OCI-LY7 (cell line): ENCODE data around the gene GMEB2. TPM values are rescaled to one million over a fixed set of nuclear protein-coding genes. Genes with fewer than 3 reads are reported as not detected.

Source experiments
- BruUV-seq: library from RNA; stranded (reverse); fragments of 400-500 nt; replicated peaks from 2 replicates; lab custom pipeline; 2021; lab: Mats Ljungman, UMichigan
- CTCF ChIA-PET: fragments of 300-600 bp; sonication (Branson Sonifier 250); formaldehyde crosslinking; loops from one replicate; lab custom pipeline; 2022; ENCODE audit warnings: antibody characterized with exemption; ENCODE audit not compliant: unreplicated experiment; lab: Charles Lee
- POLR2A ChIA-PET: fragments of 300-600 bp; sonication (Branson Sonifier 250); formaldehyde crosslinking; loops from one replicate; lab custom pipeline; 2022; ENCODE audit warnings: antibody characterized with exemption; lab: Charles Lee
- DNase-seq: peaks from one replicate; pipeline ENCODE4 v3.0.0-alpha.2; 2015; ENCODE audit warnings: low spot score
- H2AFZ ChIP-seq: fragments of 200-600 bp; sonication (generic), shearing (Covaris generic); 2 replicates; pipeline ENCODE4 v1.6.1; 2014; ENCODE audit warnings: mild to moderate bottlenecking, antibody characterized with exemption, low read length, moderate library complexity
- H3K27ac ChIP-seq: fragments of 200-600 bp; sonication (generic); 2 replicates; pipeline ENCODE4 v1.5.1; 2014; ENCODE audit warnings: mixed run types, low read depth, mild to moderate bottlenecking, moderate library complexity, low read length, inconsistent platforms; ENCODE audit not compliant: poor library complexity, severe bottlenecking
- H3K36me3 ChIP-seq: fragments of 200-600 bp; sonication (generic); 2 replicates; pipeline ENCODE4 v1.6.1; 2014; ENCODE audit warnings: mild to moderate bottlenecking, antibody characterized with exemption, low read length, moderate library complexity, mixed read lengths; ENCODE audit not compliant: insufficient read depth
- H3K4me1 ChIP-seq: fragments of 200-600 bp; sonication (generic); 2 replicates; pipeline ENCODE4 v1.5.1; 2014; ENCODE audit warnings: mild to moderate bottlenecking, low read length; ENCODE audit not compliant: insufficient read depth, poor library complexity, severe bottlenecking
- H3K4me2 ChIP-seq: fragments of 200-600 bp; sonication (generic); 2 replicates; pipeline ENCODE4 v1.6.1; 2014; ENCODE audit warnings: mild to moderate bottlenecking, low read length
- H3K4me3 ChIP-seq: fragments of 200-600 bp; sonication (generic); 2 replicates; pipeline ENCODE4 v1.5.1; 2014; ENCODE audit warnings: mild to moderate bottlenecking, low read depth, low read length; ENCODE audit not compliant: poor library complexity, severe bottlenecking
- H3K79me2 ChIP-seq: fragments of 200-600 bp; sonication (generic); 2 replicates; pipeline ENCODE4 v1.6.1; 2016; ENCODE audit warnings: low read depth, mild to moderate bottlenecking, low read length, moderate library complexity, mixed read lengths; ENCODE audit not compliant: insufficient read depth
- H3K9me2 ChIP-seq: fragments of 200-600 bp; sonication (generic); 2 replicates; pipeline ENCODE4 v1.6.1; 2016; ENCODE audit warnings: mild to moderate bottlenecking, low read length, mixed read lengths; ENCODE audit not compliant: insufficient read depth
- H3K9me3 ChIP-seq: fragments of 200-600 bp; sonication (generic); 2 replicates; pipeline ENCODE4 v1.6.1; 2014; ENCODE audit warnings: mild to moderate bottlenecking, mixed run types, low read length, mixed read lengths
- H4K20me1 ChIP-seq: fragments of 200-600 bp; sonication (generic); 2 replicates; pipeline ENCODE4 v1.6.1; 2014; ENCODE audit warnings: mild to moderate bottlenecking, antibody characterized with exemption, low read length, moderate library complexity, mixed read lengths; ENCODE audit not compliant: insufficient read depth
- CTCF ChIP-seq: fragments of 200-600 bp; sonication (generic); conservative IDR thresholded peaks from 2 replicates; pipeline ENCODE4 v1.5.1; 2014; ENCODE audit warnings: mild to moderate bottlenecking, antibody characterized with exemption, low read length, moderate library complexity, mixed read lengths
- EZH2phosphoT487 ChIP-seq: fragments of 200-600 bp; sonication (generic); IDR thresholded peaks from 2 replicates; pipeline ENCODE4 v1.6.1; 2018; ENCODE audit warnings: low read depth, borderline replicate concordance, mild to moderate bottlenecking, mixed run types, antibody characterized with exemption, low read length, moderate library complexity, mixed read lengths
- intact Hi-C: fragments of 100-400 bp; cut with micrococcal nuclease; formaldehyde crosslinking; loops from one replicate; pipeline ENCODE4 v1.10.0; 2022; ENCODE audit not compliant: unreplicated experiment
- total RNA-seq, 2 experiments: library from RNA; depleted of rRNA in 1 of 2; stranded (reverse); fragments of >200 nt in 1 of 2; shearing (Covaris generic) in 1 of 2; gene quantifications; 2 replicates each; pipeline ENCODE4 v1.2.3, GENCODE V29; 2014 to 2022

Gene GMEB2
- total RNA-seq, 2 experiments from 2014 or later, result 15.6 TPM

- no peaks in the 10 kb centered on the region for H3K79me2 ChIP-seq
- intact Hi-C loops, result no loop called here
- H3K36me3 ChIP-seq, result peaks cover 33% of the 10 kb centered on the region
- POLR2A ChIA-PET, result no interaction called here
- no peak overlapping the region for H3K4me2 ChIP-seq
- H3K27ac ChIP-seq, result no peak overlapping the region
- TF ChIP-seq CTCF, result no peak
- no peak for TF ChIP-seq EZH2phosphoT487
- H3K9me2 ChIP-seq, result no peaks in the 10 kb centered on the region
- no peak overlapping the region for H3K4me3 ChIP-seq
- H2AFZ ChIP-seq, result no peak overlapping the region
- H3K4me1 ChIP-seq, result no peaks in the 10 kb centered on the region
- no peaks in the 10 kb centered on the region for H4K20me1 ChIP-seq
- no peak for DNase-seq
- no peaks in the 10 kb centered on the region for H3K9me3 ChIP-seq
- CTCF ChIA-PET, result no interaction called here
- no TSS peak for BruUV-seq
Measured at GRCh38 chr20:63597651-63598478, 29.0 kb downstream of the GMEB2 start.

- Histone ChIP-seq H3K79me2 (no peaks in the 10 kb centered on the region), H2AFZ (no peak overlapping the region), H3K4me2 (no peak overlapping the region), H3K4me3 (no peak overlapping the region), H3K9me3 (no peaks in the 10 kb centered on the region), H3K9me2 (no peaks in the 10 kb centered on the region), H3K4me1 (no peaks in the 10 kb centered on the region), H3K27ac (no peak overlapping the region), H4K20me1 (no peaks in the 10 kb centered on the region), H3K36me3 (peaks cover 26% of the 10 kb centered on the region)
- TF ChIP-seq CTCF (no peak), EZH2phosphoT487 (no peak)
- ChIA-PET CTCF (no interaction called here), POLR2A (no interaction called here)
- no TSS peak for BruUV-seq
- intact Hi-C loops, result no loop called here
- no peak for DNase-seq
Measured at GRCh38 chr20:63596423-63596822, 30.5 kb downstream of the GMEB2 start.

GRCh38 chr20:63595416-63596127 is 31.3 kb downstream of the GMEB2 start:
- DNase-seq, result no peak
- Histone ChIP-seq H3K9me3 (no peaks in the 10 kb centered on the region), H3K36me3 (peaks cover 25% of the 10 kb centered on the region), H4K20me1 (no peaks in the 10 kb centered on the region), H3K4me3 (no peak overlapping the region), H2AFZ (no peak overlapping the region), H3K9me2 (no peaks in the 10 kb centered on the region), H3K79me2 (no peaks in the 10 kb centered on the region), H3K4me2 (no peak overlapping the region), H3K27ac (no peak overlapping the region), H3K4me1 (no peaks in the 10 kb centered on the region)
- intact Hi-C loops, result no loop called here
- CTCF ChIA-PET, result no interaction called here
- BruUV-seq, result no TSS peak
- TF ChIP-seq CTCF, result no peak
- TF ChIP-seq EZH2phosphoT487, result no peak
- POLR2A ChIA-PET, result no interaction called here
